Measurements from ENCODE around the gene NT5C.

The NT5C gene

GRCh38 chr17:75093548-75094158 is 37.9 kb downstream of the NT5C start:
- no peak for DNase-seq (ENCODE audit: low read depth in 3 of 3)

- DNase-seq (ENCODE audit: low read depth in 3 of 3): no peak
Measured at GRCh38 chr17:75091855-75092327, 39.7 kb downstream of the NT5C start.

GRCh38 chr17:75090871-75091854 is 40.4 kb downstream of the NT5C start:
- DNase-seq (ENCODE audit: low read depth in 3 of 3): no peak

- DNase-seq (ENCODE audit: low read depth in 3 of 3): no peak
Measured at GRCh38 chr17:75088465-75089417, 42.8 kb downstream of the NT5C start.

GRCh38 chr17:75087558-75088453 is 43.7 kb downstream of the NT5C start, which contains the start of gene SLC16A5:
SLC16A5 (plus strand) TSS chr17:75087954; CDS start chr17:75093637, 5,683 bp downstream.
- peak in 1 of 3 experiments; percentile 53 for DNase-seq (ENCODE audit: low read depth in 3 of 3)

GRCh38 chr17:75087182-75087557 is 44.4 kb downstream of the NT5C start:
- DNase-seq (ENCODE audit: low read depth in 3 of 3): no peak

- no peak for DNase-seq (ENCODE audit: low read depth in 3 of 3)
Measured at GRCh38 chr17:75086496-75087181, 44.9 kb downstream of the NT5C start.

GRCh38 chr17:75084039-75084660 is 47.4 kb downstream of the NT5C start:
- no peak for DNase-seq (ENCODE audit: low read depth in 3 of 3)

- no peak for DNase-seq (ENCODE audit: low read depth in 3 of 3)
Measured at GRCh38 chr17:75082683-75083082, 48.9 kb downstream of the NT5C start.

- no peak for DNase-seq (ENCODE audit: low read depth in 3 of 3)
Measured at GRCh38 chr17:75081611-75082540, 49.7 kb downstream of the NT5C start.
